ENCODE data around the gene NUF2.

Gene NUF2

GRCh38 chr1:163397451-163398200 lies 75.9 kb downstream of the NUF2 start:
- Histone ChIP-seq H3K4me3 (ENCODE audit: insufficient read depth, low read length, poor library complexity, severe bottlenecking) (no peak overlapping the region), H3K27ac (ENCODE audit: low read depth, low read length) (no peak overlapping the region), H4K20me1 (ENCODE audit: low read depth, low read length) (no peaks in the 10 kb centered on the region), H3K79me2 (ENCODE audit: insufficient read depth, low read length) (no peaks in the 10 kb centered on the region), H3K9me2 (replicated peaks; ENCODE audit: insufficient read depth, low read length) (no peaks in the 10 kb centered on the region), H3F3A (ENCODE audit: insufficient read depth) (no peaks in the 10 kb centered on the region), H3K4me2 (ENCODE audit: low read depth, low read length, poor library complexity, severe bottlenecking) (no peak overlapping the region), H3K9ac (ENCODE audit: low read length) (no peak overlapping the region), H3K27me3 (ENCODE audit: low read length) (no peaks in the 10 kb centered on the region), H3K36me3 (ENCODE audit: low read length) (no peaks in the 10 kb centered on the region), H2AFZ (ENCODE audit: low read depth, low read length, severe bottlenecking) (no peak overlapping the region), H3K9me3 (ENCODE audit: insufficient read depth, low read length) (no peaks in the 10 kb centered on the region)
- TF ChIP-seq, protein P1, sequence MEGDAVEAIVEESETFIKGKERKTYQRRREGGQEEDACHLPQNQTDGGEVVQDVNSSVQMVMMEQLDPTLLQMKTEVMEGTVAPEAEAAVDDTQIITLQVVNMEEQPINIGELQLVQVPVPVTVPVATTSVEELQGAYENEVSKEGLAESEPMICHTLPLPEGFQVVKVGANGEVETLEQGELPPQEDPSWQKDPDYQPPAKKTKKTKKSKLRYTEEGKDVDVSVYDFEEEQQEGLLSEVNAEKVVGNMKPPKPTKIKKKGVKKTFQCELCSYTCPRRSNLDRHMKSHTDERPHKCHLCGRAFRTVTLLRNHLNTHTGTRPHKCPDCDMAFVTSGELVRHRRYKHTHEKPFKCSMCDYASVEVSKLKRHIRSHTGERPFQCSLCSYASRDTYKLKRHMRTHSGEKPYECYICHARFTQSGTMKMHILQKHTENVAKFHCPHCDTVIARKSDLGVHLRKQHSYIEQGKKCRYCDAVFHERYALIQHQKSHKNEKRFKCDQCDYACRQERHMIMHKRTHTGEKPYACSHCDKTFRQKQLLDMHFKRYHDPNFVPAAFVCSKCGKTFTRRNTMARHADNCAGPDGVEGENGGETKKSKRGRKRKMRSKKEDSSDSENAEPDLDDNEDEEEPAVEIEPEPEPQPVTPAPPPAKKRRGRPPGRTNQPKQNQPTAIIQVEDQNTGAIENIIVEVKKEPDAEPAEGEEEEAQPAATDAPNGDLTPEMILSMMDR (IDR thresholded peaks at IDR 0.05; ENCODE audit: insufficient read depth, low read length, poor library complexity, severe bottlenecking) = no peak
- TF ChIP-seq EZH2phosphoT487 (conservative IDR thresholded peaks at IDR 0.05; ENCODE audit: low read length) = no peak

DNA sequence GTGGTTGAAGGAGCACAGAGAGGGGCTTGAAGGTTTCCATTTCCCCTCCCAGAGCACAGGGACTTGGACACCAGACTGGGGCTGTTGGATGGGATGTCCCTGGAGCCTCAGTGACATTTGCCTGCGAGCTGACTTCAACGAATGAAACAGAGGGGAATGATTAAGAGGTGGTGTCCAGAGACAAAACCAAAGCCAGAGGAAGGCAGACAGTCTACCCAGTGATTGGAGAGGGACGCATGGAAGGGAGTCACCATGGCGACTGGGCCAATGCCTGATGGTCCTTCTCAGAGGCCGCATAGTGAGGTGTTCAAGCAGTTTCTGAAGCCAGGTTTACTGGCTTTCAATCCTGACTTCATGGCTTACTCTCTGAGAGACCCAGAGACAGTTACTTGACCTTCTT lies 77.2 kb downstream of the NUF2 start:
- H4K20me1 ChIP-seq (ENCODE audit: low read depth, low read length) = no peaks in the 10 kb centered on the region
- H3K9me3 ChIP-seq (ENCODE audit: insufficient read depth, low read length) = no peaks in the 10 kb centered on the region
- H3K4me2 ChIP-seq (ENCODE audit: low read depth, low read length, poor library complexity, severe bottlenecking) = no peak overlapping the region
- H3K27ac ChIP-seq (ENCODE audit: low read depth, low read length) = no peak overlapping the region
- H3K9me2 ChIP-seq (replicated peaks; ENCODE audit: insufficient read depth, low read length) = no peaks in the 10 kb centered on the region
- no peaks in the 10 kb centered on the region for H3K27me3 ChIP-seq (ENCODE audit: low read length)
- H3K79me2 ChIP-seq (ENCODE audit: insufficient read depth, low read length) = no peaks in the 10 kb centered on the region
- no peak overlapping the region for H3K4me3 ChIP-seq (ENCODE audit: insufficient read depth, low read length, poor library complexity, severe bottlenecking)
- no peaks in the 10 kb centered on the region for H3K36me3 ChIP-seq (ENCODE audit: low read length)
- no peaks in the 10 kb centered on the region for H3F3A ChIP-seq (ENCODE audit: insufficient read depth)
- H2AFZ ChIP-seq (ENCODE audit: low read depth, low read length, severe bottlenecking) = no peak overlapping the region
- no peak overlapping the region for H3K9ac ChIP-seq (ENCODE audit: low read length)
- no peak for TF ChIP-seq EZH2phosphoT487 (conservative IDR thresholded peaks at IDR 0.05; ENCODE audit: low read length)
- TF ChIP-seq, protein P1 (IDR thresholded peaks at IDR 0.05; ENCODE audit: insufficient read depth, low read length, poor library complexity, severe bottlenecking) = no peak

GRCh38 chr1:163399976-163400601 lies 78.3 kb downstream of the NUF2 start:
- Histone ChIP-seq H2AFZ (ENCODE audit: low read depth, low read length, severe bottlenecking) (no peak overlapping the region), H3K79me2 (ENCODE audit: insufficient read depth, low read length) (no peaks in the 10 kb centered on the region), H3K4me3 (ENCODE audit: insufficient read depth, low read length, poor library complexity, severe bottlenecking) (no peak overlapping the region), H3K4me2 (ENCODE audit: low read depth, low read length, poor library complexity, severe bottlenecking) (no peak overlapping the region), H4K20me1 (ENCODE audit: low read depth, low read length) (no peaks in the 10 kb centered on the region), H3F3A (ENCODE audit: insufficient read depth) (no peaks in the 10 kb centered on the region), H3K27ac (ENCODE audit: low read depth, low read length) (no peak overlapping the region), H3K36me3 (ENCODE audit: low read length) (no peaks in the 10 kb centered on the region), H3K9me2 (replicated peaks; ENCODE audit: insufficient read depth, low read length) (no peaks in the 10 kb centered on the region), H3K9me3 (ENCODE audit: insufficient read depth, low read length) (no peaks in the 10 kb centered on the region), H3K27me3 (ENCODE audit: low read length) (no peaks in the 10 kb centered on the region), H3K9ac (ENCODE audit: low read length) (no peak overlapping the region)
- TF ChIP-seq, protein P1 (IDR thresholded peaks at IDR 0.05; ENCODE audit: insufficient read depth, low read length, poor library complexity, severe bottlenecking) = no peak
- TF ChIP-seq EZH2phosphoT487 (conservative IDR thresholded peaks at IDR 0.05; ENCODE audit: low read length) = no peak
